T-cell (primary cell): ENCODE results near the gene LDAF1. TPM values are rescaled to one million over a fixed set of nuclear protein-coding genes. Genes with fewer than 3 reads are reported as not detected.

Experiments
- ATAC-seq, 4 experiments: fragments of 200-7000 bp in 3 of 4; fragments of 150-1000 bp in 1 of 4; cut with Tn5 transposase; replicated peaks in 1 of 4; 1 replicate in 3 of 4; 2 replicates in 1 of 4; pipeline ENCODE4 v1.10.0; 2021; ENCODE audit warnings: moderate library complexity in 3 of 4, mild to moderate bottlenecking in 2 of 4, moderate number of reproducible peaks in 1 of 4
- CTCF ChIA-PET, 2 donors: fragments of 300-600 bp; sonication (Branson Sonifier 250); formaldehyde crosslinking; loops; one replicate each; lab custom pipeline; 2022; ENCODE audit warnings: antibody characterized with exemption in 2 of 2; lab: Charles Lee
- POLR2A ChIA-PET, 2 donors: fragments of 300-600 bp; sonication (Branson Sonifier 250); formaldehyde crosslinking; loops; one replicate each; lab custom pipeline; 2022; ENCODE audit warnings: antibody characterized with exemption in 2 of 2; lab: Charles Lee
- DNase-seq, 35 experiments: peaks; one replicate each; pipeline versions ENCODE4 v3.0.0 to v3.0.0-alpha.2; 2013 to 2023
- H3K27ac ChIP-seq: one replicate; pipeline ENCODE4 v1.5.1; 2013; ENCODE audit warnings: low read length
- H3K27me3 ChIP-seq, 2 experiments: replicated peaks in 1 of 2; 1 replicate in 1 of 2; 2 replicates in 1 of 2; pipeline versions ENCODE4 v1.6.1 to v1.7.0; 2013; ENCODE audit warnings: low read length in 1 of 2, mixed read lengths in 1 of 2; ENCODE audit not compliant: control insufficient read depth in 2 of 2, insufficient read depth in 2 of 2; ENCODE audit errors: extremely low read depth in 1 of 2
- H3K36me3 ChIP-seq, 2 donors: 1 replicate in 1 of 2; 2 replicates in 1 of 2; pipeline versions ENCODE4 v1.6.1 to v1.7.0; 2013; ENCODE audit warnings: low read length in 1 of 2; ENCODE audit not compliant: control insufficient read depth in 2 of 2, insufficient read depth in 1 of 2; ENCODE audit errors: extremely low read depth in 1 of 2
- H3K4me1 ChIP-seq, 2 experiments: 1 replicate in 1 of 2; 2 replicates in 1 of 2; pipeline versions ENCODE4 v1.6.1 to v1.7.0; 2013; ENCODE audit warnings: low read length in 2 of 2, mixed read lengths in 1 of 2; ENCODE audit not compliant: insufficient read depth in 2 of 2, control insufficient read depth in 1 of 2; ENCODE audit errors: extremely low read depth in 1 of 2
- H3K4me3 ChIP-seq, 2 donors: 1 replicate in 1 of 2; 2 replicates in 1 of 2; pipeline versions ENCODE4 v1.5.1 to v1.7.0; 2013; ENCODE audit warnings: mild to moderate bottlenecking in 2 of 2, low read length in 1 of 2, moderate library complexity in 1 of 2; ENCODE audit not compliant: control insufficient read depth in 1 of 2; ENCODE audit errors: extremely low read depth in 1 of 2
- H3K9me3 ChIP-seq: 2 replicates; pipeline ENCODE4 v1.7.0; 2013
- H3K27ac Mint-ChIP-seq, 2 donors: one replicate each; pipeline ENCODE4 v1.8.0; 2020 to 2021; ENCODE audit warnings: mild to moderate bottlenecking in 2 of 2, mixed read lengths in 2 of 2
- H3K27me3 Mint-ChIP-seq, 2 donors: one replicate each; pipeline ENCODE4 v1.8.0; 2021 to 2022; ENCODE audit warnings: mixed read lengths in 2 of 2
- H3K36me3 Mint-ChIP-seq: one replicate; pipeline ENCODE4 v1.8.0; 2021; ENCODE audit warnings: mixed read lengths
- H3K4me1 Mint-ChIP-seq, 3 donors: one replicate each; pipeline ENCODE4 v1.8.0; 2020 to 2022; ENCODE audit warnings: mixed read lengths in 3 of 3, mild to moderate bottlenecking in 1 of 3
- H3K4me3 Mint-ChIP-seq, 3 donors: one replicate each; pipeline ENCODE4 v1.8.0; 2020 to 2022; ENCODE audit warnings: mild to moderate bottlenecking in 3 of 3, mixed read lengths in 3 of 3, moderate library complexity in 3 of 3
- H3K9me3 Mint-ChIP-seq, 3 donors: one replicate each; pipeline ENCODE4 v1.8.0; 2020 to 2022; ENCODE audit warnings: mixed read lengths in 3 of 3
- WGBS: methylation state at CpG from one replicate; pipeline ENCODE4 v1.1.5; 2013; ENCODE audit warnings: missing lambda C conversion rate; ENCODE audit not compliant: insufficient coverage; 5-methylcytosine and 5-hydroxymethylcytosine counted together
- total RNA-seq, 35 experiments: library from RNA in 6 of 35; stranded (reverse) in 6 of 35; fragments of 120-200 nt in 1 of 35; gene quantifications; one replicate each; pipeline versions ENCODE4 v1.2.1 to v1.2.4 and lab custom pipeline; 2013 to 2026

The LDAF1 gene
- total RNA-seq, 5 donors from 2014 or later (not counting 1 experiment from before 2014, with no cell fraction given): 11.0 to 15.2 (median 12.7) TPM

DNA sequence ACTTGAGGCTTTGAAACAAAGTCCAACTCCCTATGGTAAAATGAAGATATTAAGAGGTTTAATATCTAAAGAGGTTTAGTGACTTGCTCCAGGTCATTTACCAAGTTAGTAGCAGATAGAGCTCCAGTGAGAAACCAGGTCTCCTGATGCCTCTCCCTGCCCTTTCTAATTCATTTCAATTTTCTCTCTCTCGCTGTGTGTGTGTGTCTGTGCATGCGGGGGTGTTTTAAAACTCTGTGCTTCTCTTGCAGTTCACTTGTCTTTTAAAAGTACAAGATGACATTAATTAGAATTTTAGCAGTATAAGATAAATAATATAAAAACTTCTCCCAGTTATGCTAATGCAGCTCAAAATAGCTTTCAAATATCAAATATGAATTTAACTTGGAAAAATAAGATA is 61.1 kb downstream of the LDAF1 start:
- Histone ChIP-seq H3K4me3 (no peak overlapping the region), H3K4me1 (no peaks in the 10 kb centered on the region), H3K27ac (no peak overlapping the region), H3K27me3 (peaks cover 6 to 10% of the 10 kb centered on the region in 2 experiments), H3K9me3 (no peaks in the 10 kb centered on the region), H3K36me3 (no peaks in the 10 kb centered on the region)
- no peaks in the 10 kb centered on the region for H3K36me3 Mint-ChIP-seq
- ATAC-seq (no peak), DNase-seq (no peak)
- H3K9me3 Mint-ChIP-seq: no peaks in the 10 kb centered on the region
- no CpG with 5 or more reads among the region's 2 CpGs for WGBS
- ChIA-PET POLR2A (no interaction called here), CTCF (interaction anchor here in 1 of 2 donors (0.7 kb wide), 1 partner anchor 42 kb away, joined by 3 read pairs; no protein-coding TSS in a partner anchor)
- no peak overlapping the region for H3K27ac Mint-ChIP-seq
- peaks cover 27 to 28% of the 10 kb centered on the region in 2 donors for H3K27me3 Mint-ChIP-seq
- no peak overlapping the region for H3K4me3 Mint-ChIP-seq
- H3K4me1 Mint-ChIP-seq: peaks cover 0 to under 1% (median 0%) of the 10 kb centered on the region in 3 donors

DNA sequence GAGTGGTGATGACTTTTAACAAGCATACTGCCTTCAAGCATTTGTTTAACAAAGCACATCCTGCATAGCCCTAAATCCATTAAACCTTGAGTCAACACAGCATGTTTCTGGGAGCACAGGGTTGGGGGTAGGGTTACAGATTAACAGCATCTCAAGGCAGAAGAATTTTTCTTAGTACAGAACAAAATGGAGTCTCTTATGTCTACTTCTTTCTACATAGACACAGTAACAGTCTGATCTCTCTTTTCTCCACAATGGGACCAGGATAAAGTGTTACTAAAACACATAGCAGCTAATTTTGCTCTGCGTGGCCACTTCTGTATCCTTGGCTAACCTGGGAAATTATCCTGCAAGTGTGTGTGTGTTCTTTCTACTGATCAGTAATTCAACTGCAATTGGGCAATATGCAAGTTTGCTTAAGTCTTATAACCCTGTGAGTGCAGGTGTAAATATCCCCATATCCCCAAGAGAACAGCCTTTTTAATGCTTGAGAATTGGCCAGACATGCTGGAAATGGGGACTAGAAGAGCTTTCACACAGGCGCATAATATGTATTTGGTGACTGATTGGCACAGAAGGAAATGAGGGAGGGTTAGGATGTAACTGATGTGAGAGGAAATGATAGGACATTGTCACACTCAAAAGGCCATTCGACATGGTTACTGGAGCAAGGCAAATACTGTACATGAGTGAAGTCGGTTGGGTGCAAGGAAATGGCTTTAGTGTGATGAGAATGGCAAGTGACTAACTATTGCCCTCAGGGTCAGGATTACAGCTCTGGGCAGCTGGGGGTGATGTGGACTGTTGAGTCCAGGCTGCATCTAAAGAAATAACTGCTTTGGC is 64.2 kb downstream of the LDAF1 start:
- Histone ChIP-seq H3K27me3 (peaks cover 7 to 10% of the 10 kb centered on the region in 2 experiments), H3K4me1 (no peaks in the 10 kb centered on the region), H3K4me3 (no peak overlapping the region), H3K36me3 (no peaks in the 10 kb centered on the region), H3K9me3 (no peaks in the 10 kb centered on the region), H3K27ac (no peak overlapping the region)
- Mint-ChIP-seq H3K36me3 (no peaks in the 10 kb centered on the region), H3K27ac (no peak overlapping the region), H3K4me3 (no peak overlapping the region), H3K27me3 (peaks cover 27 to 32% of the 10 kb centered on the region in 2 donors), H3K4me1 (peaks cover 0 to 5% (median 0%) of the 10 kb centered on the region in 3 donors), H3K9me3 (no peaks in the 10 kb centered on the region)
- WGBS: 98% methylated on average over 3 of the region's 4 CpGs
- POLR2A ChIA-PET: no interaction called here
- ATAC-seq: no peak
- no peak for DNase-seq
- CTCF ChIA-PET: interaction anchor here in 1 of 2 donors (0.5 kb wide), 1 partner anchor 378 kb away, joined by 3 read pairs; no protein-coding TSS in a partner anchor

DNA sequence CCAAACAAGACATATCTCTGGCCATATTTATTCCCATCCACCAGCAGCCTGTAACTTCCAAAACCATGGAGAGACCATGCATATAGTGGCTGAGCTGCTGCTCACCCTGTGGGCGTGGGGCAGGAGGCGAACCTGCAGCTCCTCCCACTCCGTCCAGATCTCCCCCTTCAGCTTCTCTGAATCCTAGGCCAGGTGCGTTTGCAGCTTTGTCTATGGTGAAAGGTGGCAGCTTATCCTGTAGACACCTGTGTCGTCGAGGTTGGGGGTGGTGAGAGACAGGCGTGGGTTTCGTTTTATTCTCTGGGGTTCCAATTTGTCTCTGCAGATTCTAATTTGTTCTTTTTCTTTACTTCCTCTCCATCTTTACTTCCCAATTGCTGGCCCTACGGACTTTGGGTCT is 65.3 kb downstream of the LDAF1 start:
- Histone ChIP-seq H3K4me1 (no peaks in the 10 kb centered on the region), H3K9me3 (no peaks in the 10 kb centered on the region), H3K36me3 (no peaks in the 10 kb centered on the region), H3K27me3 (peaks cover 7 to 10% of the 10 kb centered on the region in 2 experiments), H3K4me3 (no peak overlapping the region), H3K27ac (no peak overlapping the region)
- H3K4me1 Mint-ChIP-seq: peaks cover 0 to 5% (median 0%) of the 10 kb centered on the region in 3 donors
- ChIA-PET CTCF (interaction anchor here in 1 of 2 donors (0.6 kb wide), 1 partner anchor 138 kb away, joined by 6 read pairs; no protein-coding TSS in a partner anchor), POLR2A (no interaction called here)
- ATAC-seq (no peak), DNase-seq (no peak)
- H3K27me3 Mint-ChIP-seq: peaks cover 32 to 42% of the 10 kb centered on the region in 2 donors
- 56% methylated on average over 1 of the region's 9 CpGs for WGBS
- H3K4me3 Mint-ChIP-seq: no peak overlapping the region
- no peaks in the 10 kb centered on the region for H3K9me3 Mint-ChIP-seq
- H3K27ac Mint-ChIP-seq: no peak overlapping the region
- no peaks in the 10 kb centered on the region for H3K36me3 Mint-ChIP-seq

DNA sequence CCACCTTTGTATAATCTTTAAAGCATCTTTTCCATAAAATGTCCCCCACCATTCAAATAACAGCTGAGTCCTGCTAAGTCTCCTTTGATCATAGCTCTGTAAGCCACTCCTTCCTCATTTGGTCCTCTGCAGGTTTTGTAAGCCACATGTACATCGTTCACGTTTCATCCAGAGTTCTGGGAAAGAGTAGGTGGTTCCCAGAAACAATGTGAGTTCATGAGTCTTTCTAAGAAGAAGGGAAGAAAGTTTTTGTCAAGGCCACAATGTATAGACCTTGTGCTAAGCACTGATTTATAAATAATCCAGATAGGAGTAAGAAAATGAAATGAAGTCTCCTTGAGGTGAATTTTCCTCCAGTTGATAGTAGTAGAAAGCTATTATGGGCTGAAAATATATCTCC is 66.3 kb downstream of the LDAF1 start:
- no peak overlapping the region for H3K27ac Mint-ChIP-seq
- CTCF ChIA-PET: no interaction called here
- peaks cover 0 to 5% (median 0%) of the 10 kb centered on the region in 3 donors for H3K4me1 Mint-ChIP-seq
- no peaks in the 10 kb centered on the region for H3K36me3 ChIP-seq
- H3K4me3 Mint-ChIP-seq: no peak overlapping the region
- DNase-seq: no peak
- no peak for ATAC-seq
- peaks cover 33 to 45% of the 10 kb centered on the region in 2 donors for H3K27me3 Mint-ChIP-seq
- no peaks in the 10 kb centered on the region for H3K9me3 ChIP-seq
- POLR2A ChIA-PET: no interaction called here
- WGBS: no CpG with 5 or more reads among the region's 2 CpGs
- H3K36me3 Mint-ChIP-seq: no peaks in the 10 kb centered on the region
- H3K4me1 ChIP-seq: no peaks in the 10 kb centered on the region
- no peaks in the 10 kb centered on the region for H3K9me3 Mint-ChIP-seq
- H3K27ac ChIP-seq: no peak overlapping the region
- peaks cover 7% of the 10 kb centered on the region in 2 experiments for H3K27me3 ChIP-seq
- H3K4me3 ChIP-seq: no peak overlapping the region

DNA sequence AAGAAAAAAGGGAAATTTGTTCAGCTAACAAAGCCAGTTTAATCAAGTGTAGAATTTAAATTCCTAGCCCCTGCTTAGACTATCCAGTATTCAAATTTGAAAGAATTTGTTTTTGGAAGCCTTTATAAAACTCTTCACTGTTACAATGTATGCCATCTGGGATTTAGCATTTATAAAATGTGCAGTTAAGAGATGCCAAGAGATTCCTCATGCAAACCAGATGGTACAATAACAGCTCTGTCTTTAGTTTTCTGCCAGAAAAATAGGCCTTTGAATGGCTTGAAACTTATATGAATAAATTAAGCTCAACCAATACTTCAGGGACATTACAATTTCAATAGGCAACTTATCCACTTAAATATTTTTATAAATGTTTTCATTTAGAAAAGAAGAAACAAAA is 68.3 kb downstream of the LDAF1 start:
- H3K36me3 ChIP-seq: no peaks in the 10 kb centered on the region
- ChIA-PET CTCF (no interaction called here), POLR2A (interaction anchor here in 1 of 2 donors (0.6 kb wide), 1 partner anchor 99 kb away, joined by 3 read pairs; no protein-coding TSS in a partner anchor)
- Mint-ChIP-seq H3K9me3 (no peaks in the 10 kb centered on the region), H3K27me3 (peaks cover 33 to 43% of the 10 kb centered on the region in 2 donors), H3K4me1 (peaks cover 0 to 5% (median 0%) of the 10 kb centered on the region in 3 donors), H3K27ac (no peak overlapping the region), H3K36me3 (no peaks in the 10 kb centered on the region), H3K4me3 (no peak overlapping the region)
- no peaks in the 10 kb centered on the region for H3K4me1 ChIP-seq
- DNase-seq: no peak
- H3K27me3 ChIP-seq: peaks cover 6 to 10% of the 10 kb centered on the region in 2 experiments
- H3K27ac ChIP-seq: no peak overlapping the region
- no peaks in the 10 kb centered on the region for H3K9me3 ChIP-seq
- no peak for ATAC-seq
- H3K4me3 ChIP-seq: no peak overlapping the region

DNA sequence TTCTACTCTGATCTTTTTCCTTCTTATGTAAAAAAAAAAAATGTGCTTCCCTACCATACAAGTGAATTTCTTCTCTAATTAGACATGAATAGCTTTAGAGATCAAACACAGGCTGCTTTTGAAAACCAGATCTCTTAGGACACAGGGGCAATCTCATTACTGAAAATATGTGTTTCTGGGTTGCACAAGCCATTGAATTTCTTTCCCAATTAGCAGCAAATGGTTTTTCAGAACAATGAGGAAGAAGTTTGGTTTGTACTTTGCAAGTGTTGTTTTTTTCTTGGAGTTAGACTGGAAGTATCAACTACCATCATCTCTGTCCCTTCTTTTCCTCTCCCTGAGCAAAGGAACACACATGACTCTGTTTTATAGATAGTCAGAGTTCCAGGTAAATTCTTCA is 69.4 kb downstream of the LDAF1 start:
- Mint-ChIP-seq H3K4me3 (no peak overlapping the region), H3K27ac (no peak overlapping the region), H3K4me1 (peaks cover 0 to 5% (median 0%) of the 10 kb centered on the region in 3 donors), H3K27me3 (peaks cover 32 to 45% of the 10 kb centered on the region in 2 donors), H3K9me3 (no peaks in the 10 kb centered on the region), H3K36me3 (no peaks in the 10 kb centered on the region)
- Histone ChIP-seq H3K36me3 (no peaks in the 10 kb centered on the region), H3K9me3 (no peaks in the 10 kb centered on the region), H3K4me1 (no peaks in the 10 kb centered on the region), H3K4me3 (no peak overlapping the region), H3K27ac (no peak overlapping the region), H3K27me3 (peaks cover 4 to 10% of the 10 kb centered on the region in 2 experiments)
- no peak for ATAC-seq
- ChIA-PET POLR2A (no interaction called here), CTCF (no interaction called here)
- no peak for DNase-seq
